Embryonic facial prominence (tissue), 1 donor: ENCODE data around the gene RPA3.
"Not testable (repeated sequence)": the region's sequence is repeated elsewhere in the genome, so short reads cannot be mapped to it uniquely, and the experiment has no call there.

Source experiments
- DNase-seq: peaks from one replicate; pipeline ENCODE4 v3.0.0-alpha.2; 2016; ENCODE audit errors: extremely low spot score

RPA3 gene

DNA sequence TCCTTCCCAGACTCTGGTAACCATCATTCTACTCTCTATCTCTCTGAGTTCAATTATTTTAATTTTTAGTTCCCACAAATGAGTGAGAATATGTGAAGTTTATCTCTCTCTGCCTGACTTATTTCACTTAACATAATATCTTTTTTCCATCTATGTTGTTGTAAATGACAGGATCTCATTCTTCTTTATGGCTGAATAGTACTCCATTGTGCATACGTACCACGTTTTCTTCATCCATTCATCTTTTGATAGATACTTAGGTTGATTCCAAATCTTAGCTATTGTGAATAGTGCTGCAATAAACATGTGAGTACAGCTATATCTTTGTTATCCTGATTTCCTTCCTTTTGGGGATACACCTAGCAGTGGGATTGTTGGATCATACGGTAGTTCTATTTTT lies 23.9 kb downstream of the RPA3 start:
- no peak for DNase-seq

DNA sequence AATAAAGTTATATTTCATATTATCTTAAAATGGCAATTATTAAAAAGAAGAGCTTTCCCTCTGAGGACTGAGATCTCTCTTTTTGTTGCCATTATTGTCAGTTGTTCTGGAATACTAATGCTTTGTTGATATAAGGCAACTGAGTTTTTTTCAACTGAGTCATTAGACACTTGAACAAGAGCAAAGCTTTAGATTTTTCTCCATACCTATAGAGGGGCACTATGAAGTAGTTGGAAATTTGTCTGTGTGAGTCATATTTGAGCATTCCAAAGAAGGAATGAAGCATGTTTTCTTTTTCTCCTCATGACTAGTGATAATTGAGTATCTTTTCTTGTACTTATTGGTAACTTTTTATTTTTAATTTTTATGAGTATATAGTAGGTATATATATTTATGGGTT lies 24.5 kb downstream of the RPA3 start:
- no peak for DNase-seq

DNA sequence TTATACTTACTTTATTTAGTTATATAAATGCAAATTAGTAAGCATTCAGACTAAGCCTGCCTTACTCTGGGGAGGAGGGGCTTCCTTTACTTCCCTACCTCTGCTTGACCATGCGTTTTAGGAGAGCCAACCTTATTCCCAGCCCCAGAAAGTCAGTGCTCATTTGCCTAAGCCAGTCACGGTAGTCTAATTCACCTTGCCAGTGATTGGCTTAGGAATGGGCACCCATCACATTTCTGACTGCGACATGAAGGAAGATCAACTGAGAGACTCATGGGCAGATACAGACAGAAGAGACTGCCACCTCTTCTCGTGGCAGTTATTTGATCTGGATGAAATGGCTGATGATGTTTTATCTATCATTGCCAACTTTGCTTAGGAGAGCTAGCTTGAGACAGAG lies 29.5 kb downstream of the RPA3 start:
- DNase-seq = no peak

DNA sequence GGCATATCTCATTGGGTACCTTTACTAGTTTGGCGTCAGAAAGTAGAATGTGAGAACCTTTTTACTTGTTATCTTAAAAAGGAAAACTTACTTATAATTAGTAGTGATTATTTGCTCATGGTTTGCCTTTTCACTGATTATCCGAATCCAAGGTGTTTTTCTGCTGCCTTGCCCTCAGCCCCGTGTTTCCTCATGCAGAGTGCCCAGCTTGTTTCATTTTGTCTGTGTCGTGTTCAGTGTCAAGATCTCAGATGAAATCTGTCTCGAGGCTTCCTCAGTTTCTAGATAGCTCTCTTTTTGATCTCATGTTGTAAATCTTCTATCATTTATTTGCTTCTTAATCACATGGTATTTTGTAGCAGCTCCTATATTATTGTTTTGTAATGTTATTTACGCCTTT lies 30.1 kb downstream of the RPA3 start:
- DNase-seq = no peak

DNA sequence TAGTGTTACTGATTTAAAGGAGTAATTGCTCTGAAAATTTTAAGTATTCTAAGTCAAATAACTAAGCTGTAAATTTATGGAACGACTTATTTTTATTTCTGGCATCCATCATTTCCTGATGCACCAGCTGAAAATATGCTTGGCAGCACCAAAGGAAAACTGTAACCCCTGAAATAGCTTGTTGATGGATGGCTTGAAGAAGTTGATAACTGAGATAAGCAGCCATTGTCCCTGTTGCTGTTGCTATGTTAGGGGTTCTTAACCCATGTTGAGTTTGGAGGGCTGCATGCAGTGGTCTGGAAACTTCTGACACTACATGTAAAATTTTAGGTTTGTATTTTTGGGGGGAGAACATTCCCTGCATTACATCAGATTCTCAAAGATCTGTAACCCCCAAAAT lies 30.6 kb downstream of the RPA3 start:
- DNase-seq = no peak

DNA sequence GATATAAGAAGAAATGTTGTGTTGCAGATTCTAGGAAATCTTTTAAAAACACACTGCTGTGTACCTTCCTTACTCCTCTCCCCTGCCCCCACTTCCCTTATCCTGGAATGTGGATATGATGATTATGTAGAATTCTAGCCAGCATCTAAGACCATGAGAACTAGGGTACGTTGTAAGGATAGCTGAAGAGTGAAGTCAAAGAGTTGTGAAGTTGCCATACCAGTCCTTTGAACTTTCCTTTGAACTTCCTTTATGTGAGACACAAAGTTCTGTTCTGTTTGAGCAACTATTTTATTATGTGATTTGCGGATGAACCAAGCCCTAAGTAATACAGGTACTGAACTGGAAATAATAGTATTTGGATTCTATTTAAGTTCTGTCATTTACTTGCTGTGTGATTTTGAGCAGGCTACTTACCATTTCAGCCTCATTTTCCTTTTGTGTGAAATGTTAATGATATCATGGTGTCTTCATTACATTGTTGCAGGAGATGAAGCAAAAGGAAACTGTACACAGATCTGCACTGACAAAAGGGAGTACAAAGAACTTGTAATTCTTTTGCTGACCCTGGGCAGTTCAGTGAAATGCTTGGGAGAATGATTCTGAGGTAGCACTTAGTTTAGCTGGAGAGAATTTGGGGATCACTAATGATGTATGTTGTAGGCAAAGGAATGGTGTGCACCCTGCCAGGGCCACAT lies 31.4 kb downstream of the RPA3 start:
- no peak for DNase-seq

DNA sequence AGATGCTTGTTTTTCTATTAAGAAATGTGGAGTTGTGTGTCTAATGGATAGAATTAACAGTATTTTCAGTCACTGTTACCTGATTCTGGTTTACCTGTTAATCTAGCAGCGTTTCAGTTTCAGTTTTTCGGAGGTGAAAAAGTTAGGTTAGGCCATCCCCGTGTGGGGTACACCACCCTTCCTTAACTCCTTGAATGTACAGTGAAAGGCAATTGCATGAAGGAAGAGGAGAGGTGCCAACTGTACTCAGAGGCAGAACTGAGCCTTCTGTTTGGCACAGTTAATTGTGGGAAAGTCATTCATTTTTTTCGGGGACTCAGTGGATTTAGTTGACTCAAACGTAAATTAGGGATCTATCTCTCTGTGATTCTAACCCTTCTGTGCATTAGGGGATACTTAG lies 35.5 kb downstream of the RPA3 start:
- DNase-seq = no peak

DNA sequence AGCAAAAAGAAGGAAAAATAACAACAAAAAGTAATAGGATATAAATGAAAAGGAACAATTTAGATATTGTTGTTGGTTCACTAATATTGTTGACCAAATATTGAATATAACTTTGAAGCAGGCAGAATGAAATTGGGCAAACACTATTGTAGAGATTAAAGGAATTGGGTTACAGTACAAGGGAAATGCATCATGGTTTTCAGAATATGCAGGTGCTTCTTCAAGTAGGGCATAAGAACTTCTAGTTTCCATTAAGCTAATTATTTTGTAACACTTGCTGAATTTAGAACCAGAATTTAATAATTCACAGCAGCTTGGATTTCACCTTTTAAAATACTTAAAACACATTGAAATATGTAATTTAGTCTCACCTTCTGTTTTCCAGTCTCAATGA lies 36.5 kb downstream of the RPA3 start:
- DNase-seq = no peak

DNA sequence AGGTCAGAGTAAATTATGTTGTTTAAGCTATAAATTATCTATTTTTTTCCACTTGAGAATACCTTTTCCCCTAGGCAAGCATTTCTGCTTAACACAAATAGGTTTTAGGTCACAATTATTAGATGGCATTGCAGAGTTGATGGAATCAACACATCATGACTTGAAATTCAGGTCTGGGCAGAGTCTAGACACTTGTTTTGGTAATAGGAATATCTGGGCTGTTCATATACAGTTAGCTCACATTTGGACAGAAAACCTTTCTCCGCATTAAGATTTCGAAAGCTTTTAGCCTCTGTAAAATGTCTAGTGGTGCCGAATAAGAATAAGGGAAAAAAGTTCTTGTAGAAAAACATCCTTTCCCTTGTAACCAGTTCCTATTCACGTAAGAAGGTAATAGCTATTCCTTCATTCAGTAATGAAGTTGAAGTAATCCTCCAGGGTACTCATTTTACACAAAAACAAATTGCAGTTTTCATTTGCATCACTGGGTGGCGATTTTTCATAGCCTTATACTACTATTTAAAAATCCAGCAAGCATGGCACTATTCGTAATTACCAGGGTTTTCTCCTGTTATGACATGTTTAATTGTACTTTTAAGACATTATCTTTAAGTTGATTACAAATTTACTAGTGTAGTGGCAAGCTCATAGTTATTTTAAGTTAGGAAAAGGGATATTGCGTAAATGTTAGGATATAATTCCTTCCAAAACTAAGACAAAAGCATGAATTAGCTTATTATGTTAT lies 37.0 kb downstream of the RPA3 start:
- DNase-seq = no peak

DNA sequence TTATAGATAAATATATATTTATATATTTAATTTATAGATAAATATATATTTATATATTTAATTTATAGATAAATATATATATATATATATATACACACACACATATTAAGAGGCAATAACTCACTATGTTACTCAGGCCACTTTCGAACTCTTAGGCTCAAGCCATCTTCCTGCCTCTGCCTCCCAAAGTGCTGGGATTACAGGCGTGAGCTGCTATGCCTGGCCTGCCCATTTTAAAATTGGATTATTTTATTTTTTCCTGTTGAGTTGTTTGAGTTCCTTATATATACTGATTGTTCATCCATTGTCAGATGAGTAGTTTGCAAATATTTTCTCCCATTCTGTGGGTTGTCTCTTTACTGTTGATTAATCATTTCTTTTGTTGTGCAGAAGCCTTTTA lies 38.8 kb downstream of the RPA3 start:
- DNase-seq = not testable (repeated sequence)

DNA sequence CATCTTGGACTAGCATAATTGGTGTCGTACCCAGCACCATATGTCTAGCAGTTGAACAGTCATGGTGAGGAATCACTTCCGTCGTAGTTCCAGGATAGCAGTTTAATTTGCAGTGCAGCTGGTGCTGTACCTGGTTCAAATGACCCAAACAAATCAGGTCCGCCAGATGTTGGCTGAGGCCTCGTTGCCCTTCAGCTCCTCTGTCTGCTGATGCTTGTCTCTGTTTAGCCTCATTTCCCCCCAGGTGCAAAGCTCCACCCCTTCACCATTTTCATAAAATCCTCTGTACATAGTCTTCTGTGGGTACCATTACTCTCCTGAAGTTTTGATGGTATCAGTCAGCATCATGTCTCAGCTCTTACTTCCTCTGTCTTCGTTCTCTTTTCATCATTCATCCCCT lies 42.7 kb downstream of the RPA3 start:
- DNase-seq = no peak

DNA sequence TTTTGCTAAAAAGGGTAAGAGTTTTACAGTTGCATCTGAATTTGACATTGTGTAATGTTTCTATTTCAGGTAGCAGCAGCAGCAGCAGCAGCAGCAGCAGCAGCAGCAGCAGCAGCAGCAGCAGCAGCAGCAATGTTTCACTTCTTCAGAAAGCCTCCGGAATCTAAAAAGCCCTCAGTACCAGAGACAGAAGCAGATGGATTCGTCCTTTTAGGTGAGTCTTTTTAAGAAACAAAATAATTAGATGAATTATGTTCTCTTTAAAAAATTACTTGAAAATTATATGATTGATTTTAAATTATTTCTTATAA lies 45.2 kb downstream of the RPA3 start:
- no peak for DNase-seq

DNA sequence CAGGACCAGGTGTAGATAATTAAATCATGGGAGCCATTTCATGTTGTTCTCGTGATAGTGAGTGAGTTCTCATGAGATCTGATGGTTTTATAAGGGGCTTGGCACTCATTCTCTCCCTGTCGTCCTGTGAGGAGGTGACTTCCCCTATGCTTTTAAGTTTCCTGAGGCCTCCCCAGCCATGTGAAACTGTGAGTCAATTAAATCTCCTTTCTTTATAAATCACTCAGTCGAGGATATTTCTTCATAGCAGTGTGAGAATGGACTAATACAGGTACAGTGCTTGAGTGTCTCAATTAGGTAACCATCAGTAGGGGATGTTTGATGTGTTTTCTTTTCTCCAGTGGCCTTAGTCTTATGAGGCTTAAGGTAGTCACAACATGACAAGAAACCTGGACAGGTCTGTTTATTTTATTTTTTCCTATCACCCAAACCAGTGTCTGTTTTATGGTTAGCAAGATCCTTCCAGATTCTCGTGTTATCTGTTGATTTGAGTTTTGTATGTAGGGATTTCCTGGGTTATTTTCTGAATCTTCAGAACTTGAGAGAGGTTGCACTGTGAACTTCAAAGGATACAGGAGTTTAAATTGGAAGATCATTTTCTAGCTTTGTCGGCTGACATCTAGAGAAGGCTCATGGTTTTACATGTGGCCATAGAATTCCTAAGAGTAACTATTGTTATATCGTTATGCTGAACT lies 45.7 kb downstream of the RPA3 start:
- no peak for DNase-seq

DNA sequence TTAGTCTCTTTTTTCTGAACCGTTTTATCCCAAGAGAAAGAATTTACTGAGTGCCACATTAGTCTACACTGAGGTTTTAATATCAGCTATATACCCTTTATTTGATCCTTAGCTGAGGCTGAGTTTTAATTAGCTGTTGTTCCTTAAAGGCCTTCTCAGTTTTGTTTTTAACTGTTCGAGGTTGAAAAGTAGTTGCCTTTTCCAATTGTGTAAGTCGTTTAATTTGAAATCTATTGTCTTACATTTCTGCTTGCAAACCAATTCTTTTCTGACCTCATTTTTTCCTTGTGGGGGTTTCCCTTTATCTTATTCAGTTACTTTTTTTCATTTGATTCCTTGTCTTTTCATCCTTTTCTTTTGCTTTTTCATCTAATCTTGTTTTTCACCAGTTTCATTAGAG lies 47.0 kb downstream of the RPA3 start:
- DNase-seq = no peak

DNA sequence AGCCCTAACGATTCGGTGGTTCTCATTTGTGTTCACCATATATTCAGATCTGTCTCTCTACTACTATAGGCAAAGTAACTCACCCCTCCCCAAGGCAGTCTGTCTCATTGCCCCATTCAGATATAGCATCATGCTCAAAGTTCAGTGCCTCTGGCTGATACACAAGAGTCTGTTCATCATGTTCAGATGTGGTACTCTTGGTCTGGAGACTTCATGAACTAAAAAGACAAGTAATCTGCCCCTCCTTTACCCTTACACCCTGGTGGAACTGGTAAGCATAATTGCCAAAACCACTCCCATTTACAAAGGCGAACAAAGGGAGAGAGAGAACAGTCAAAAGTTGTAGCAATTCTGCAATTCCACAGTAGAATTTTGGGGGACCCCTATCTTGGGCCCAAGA lies 47.9 kb downstream of the RPA3 start:
- DNase-seq = no peak

DNA sequence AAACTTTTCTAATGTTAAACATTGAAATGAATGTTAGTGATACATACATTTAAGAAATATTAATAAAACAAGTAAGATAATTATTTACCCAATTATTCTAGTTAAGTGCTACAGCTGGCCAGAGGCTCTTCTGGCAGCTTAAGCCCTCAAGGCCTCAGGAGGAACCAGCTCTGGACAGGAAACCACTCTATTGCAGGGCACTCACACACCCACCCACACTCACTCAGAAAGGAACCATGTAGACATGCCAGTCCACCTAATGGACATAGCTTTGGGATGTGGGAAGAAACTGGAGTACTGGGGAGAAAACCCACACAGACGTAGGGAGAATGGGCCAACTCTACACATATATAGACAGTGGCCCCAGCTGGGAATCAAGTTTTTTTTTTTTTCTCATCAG lies 49.7 kb downstream of the RPA3 start:
- no peak for DNase-seq

DNA sequence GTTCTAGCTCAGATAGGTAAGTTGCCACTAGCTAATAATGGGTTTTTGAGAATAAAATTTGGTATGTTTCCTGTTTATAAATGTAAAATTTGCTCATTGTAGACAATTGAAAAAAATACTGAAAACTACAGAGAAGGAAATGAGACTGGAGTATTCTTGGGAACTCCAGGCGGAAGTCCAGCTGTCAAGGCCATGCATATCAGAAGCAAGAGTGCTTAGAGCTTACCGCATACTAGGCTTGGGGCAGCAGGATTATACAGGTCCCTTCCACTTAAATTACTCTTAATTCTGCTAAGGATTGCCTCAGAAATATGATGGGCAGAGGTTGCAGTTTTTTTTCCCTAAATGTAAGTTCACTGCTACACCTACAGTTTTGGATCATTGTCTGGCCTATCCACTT lies 51.2 kb downstream of the RPA3 start:
- no peak for DNase-seq

DNA sequence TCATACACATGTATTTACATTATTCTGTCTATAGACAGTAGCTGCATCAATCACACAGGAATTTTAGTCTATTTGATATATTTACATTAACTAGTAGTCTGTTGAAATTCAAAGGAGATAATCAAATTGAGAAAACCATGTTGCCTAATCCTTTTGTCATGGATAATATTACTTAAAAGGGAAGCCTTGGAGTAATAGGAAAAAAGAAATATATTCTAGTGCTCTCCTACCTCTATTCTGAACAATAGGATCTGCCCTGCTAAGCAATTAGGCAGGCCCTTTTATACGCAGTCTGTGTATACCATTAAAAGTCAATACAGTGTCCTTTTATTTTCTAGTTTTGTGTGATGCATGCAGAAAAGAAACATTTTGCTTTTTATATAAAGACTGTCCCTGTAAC lies 53.4 kb downstream of the RPA3 start:
- DNase-seq = no peak

DNA sequence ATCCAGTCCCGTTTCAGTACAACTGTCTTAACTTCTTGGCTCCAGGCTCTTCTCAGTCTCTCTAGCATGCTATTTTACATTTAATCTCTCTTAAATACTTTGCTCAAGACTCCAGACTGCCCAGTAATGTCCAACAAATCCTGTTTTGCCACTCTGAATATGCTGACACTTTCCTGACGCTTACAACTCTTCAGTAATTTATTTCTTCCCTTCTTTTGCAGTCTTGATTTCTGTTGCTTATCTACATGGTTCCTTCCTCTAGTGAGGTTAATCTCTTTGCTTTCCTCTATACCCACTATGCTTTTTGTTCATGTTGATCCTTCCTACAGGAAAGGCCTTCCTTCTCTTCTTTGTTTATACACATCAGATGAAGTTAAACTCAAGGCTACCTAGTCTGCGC lies 54.1 kb downstream of the RPA3 start:
- no peak for DNase-seq

DNA sequence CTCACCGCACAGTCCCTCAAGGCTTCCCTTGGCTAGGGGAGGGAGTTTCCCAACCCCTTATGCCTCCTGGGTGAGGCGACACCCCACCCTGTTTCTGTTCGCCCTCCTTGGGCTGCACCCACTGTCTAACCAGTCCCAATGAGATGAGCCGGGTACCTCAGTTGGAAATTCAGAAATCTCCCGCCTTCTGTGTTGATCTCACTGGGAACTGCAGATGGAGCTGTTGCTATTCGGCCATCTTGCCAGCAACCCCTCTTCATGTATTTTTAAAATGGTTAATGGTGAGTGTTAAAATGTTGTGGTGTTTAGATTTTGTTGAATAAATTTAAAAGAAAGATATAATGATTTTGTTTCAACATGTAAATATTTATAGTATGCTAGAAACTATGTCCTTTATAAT lies 55.9 kb downstream of the RPA3 start:
- no peak for DNase-seq

DNA sequence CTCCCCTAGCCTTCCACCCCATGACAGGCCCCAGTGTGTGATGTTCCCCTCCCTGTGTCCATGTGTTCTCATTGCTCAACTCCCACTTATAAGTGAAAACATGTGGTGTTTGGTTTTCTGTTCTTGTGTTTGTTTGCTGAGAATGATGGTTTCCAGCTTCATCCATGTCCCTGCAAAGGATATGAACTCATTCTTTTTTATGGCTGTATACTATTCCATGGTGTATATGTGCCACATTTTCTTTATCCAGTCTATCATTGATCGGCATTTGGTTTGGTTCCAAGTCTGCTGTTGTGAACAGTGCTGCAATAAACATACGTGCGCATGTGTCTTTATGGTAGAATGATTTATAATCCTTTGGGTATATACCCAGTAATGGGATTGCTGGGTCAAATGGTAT lies 61.9 kb downstream of the RPA3 start:
- not testable (repeated sequence) for DNase-seq

DNA sequence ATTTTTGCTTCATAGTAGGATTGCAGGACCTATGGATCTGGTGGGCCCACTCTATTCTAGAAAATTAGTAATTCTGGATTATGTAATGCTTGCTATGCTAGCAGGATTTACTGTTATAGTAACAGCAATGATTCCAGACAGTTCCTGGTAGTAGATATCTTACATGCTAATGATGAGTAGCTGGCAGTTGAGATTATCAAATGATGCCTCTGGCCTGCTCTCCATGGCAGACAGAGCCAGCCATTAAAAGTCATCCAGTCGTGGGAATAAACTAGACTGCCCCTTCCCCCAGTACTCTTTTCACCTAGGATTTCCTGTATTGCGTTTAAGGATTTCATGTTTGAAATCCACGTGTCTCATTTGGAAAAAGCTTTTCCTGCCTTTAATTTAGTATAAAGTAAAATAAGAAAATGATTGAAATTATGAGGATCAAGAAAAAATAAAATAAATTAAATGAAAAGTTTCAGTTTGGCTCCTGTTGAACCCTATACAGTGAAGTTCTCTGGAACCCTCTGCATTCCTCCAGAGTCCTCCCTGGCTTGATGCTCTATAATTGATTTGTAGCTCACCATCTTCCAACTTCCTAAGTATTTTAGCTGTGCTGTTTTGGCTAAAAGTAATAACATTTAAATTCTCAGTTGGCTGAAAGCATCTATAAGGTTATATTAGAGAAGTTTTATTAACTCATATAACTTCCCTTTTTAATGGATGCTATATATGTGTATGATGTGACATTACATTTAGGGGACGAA lies 63.3 kb downstream of the RPA3 start:
- no peak for DNase-seq
